Colonic mucosa (tissue), 4 donors: ENCODE results near the gene F12. TPM values are rescaled to one million over a fixed set of nuclear protein-coding genes. Genes with fewer than 3 reads are reported as not detected.
"Not testable (repeated sequence)": the region's sequence is repeated elsewhere in the genome, so short reads cannot be mapped to it uniquely, and the experiment has no call there.

Source experiments
- DNase-seq: peaks from one replicate; pipeline ENCODE4 v3.0.0-alpha.2; 2020
- H3K27ac ChIP-seq: fragments of 200-600 bp; one replicate; pipeline ENCODE4 v1.8.0; 2021
- H3K27me3 ChIP-seq: fragments of 200-600 bp; one replicate; pipeline ENCODE4 v1.8.0; 2021
- H3K36me3 ChIP-seq: fragments of 200-600 bp; one replicate; pipeline ENCODE4 v1.8.0; 2021
- H3K4me1 ChIP-seq: fragments of 200-600 bp; one replicate; pipeline ENCODE4 v1.8.0; 2021; ENCODE audit warnings: mild to moderate bottlenecking
- H3K4me3 ChIP-seq: fragments of 200-600 bp; one replicate; pipeline ENCODE4 v1.8.0; 2021
- H3K9ac ChIP-seq, 2 donors: one replicate each; pipeline ENCODE4 v1.7.0; 2013; ENCODE audit warnings: control low read depth in 2 of 2, low read depth in 2 of 2, low read length in 2 of 2
- H3K9me3 ChIP-seq: fragments of 200-600 bp; one replicate; pipeline ENCODE4 v1.8.0; 2021
- CTCF ChIP-seq: fragments of 200-600 bp; IDR thresholded peaks from one replicate; pipeline ENCODE4 v1.8.0; 2022; ENCODE audit warnings: antibody characterized with exemption, mild to moderate bottlenecking
- intact Hi-C: fragments of 100-400 bp; cut with DNase I; formaldehyde crosslinking; loops from one replicate; pipeline ENCODE4 v1.14.1; 2022
- total RNA-seq, 2 donors: library from RNA; stranded (reverse); fragmentation: NEBNext Ultra II Directional in 1 of 2; extraction: Animal tissue kit (Norgen Biotek cat#: 25700) in 1 of 2; gene quantifications; one replicate each; pipeline ENCODE4 v1.2.1, GENCODE V29; 2021
- donor health status: healthy.
- donor health status: DM: no; HTN: no; CAD: no.
- donor health status: DM: no; HTN: no; CAD: no.

F12 gene
- total RNA-seq, 2 donors from 2014 or later: 14.7 to 34.0 TPM

- intact Hi-C loops: no loop called here
- H3K27me3 ChIP-seq: no peaks in the 10 kb centered on the region
- H3K27ac ChIP-seq: no peak overlapping the region
- H3K9me3 ChIP-seq: no peaks in the 10 kb centered on the region
- no peak for TF ChIP-seq CTCF
- H3K4me3 ChIP-seq: no peak overlapping the region
- no peak overlapping the region for H3K9ac ChIP-seq
- peaks cover 7% of the 10 kb centered on the region for H3K4me1 ChIP-seq
- no peaks in the 10 kb centered on the region for H3K36me3 ChIP-seq
- DNase-seq: no peak
Measured at GRCh38 chr5:177423671-177424070, 14.3 kb upstream of the F12 start.

GRCh38 chr5:177421062-177421798 lies 11.9 kb upstream of the F12 start:
- no peak overlapping the region for H3K4me3 ChIP-seq
- no peaks in the 10 kb centered on the region for H3K36me3 ChIP-seq
- no peaks in the 10 kb centered on the region for H3K27me3 ChIP-seq
- H3K9ac ChIP-seq: no peak overlapping the region
- H3K9me3 ChIP-seq: no peaks in the 10 kb centered on the region
- DNase-seq: no peak
- no peak overlapping the region for H3K27ac ChIP-seq
- intact Hi-C loops: no loop called here
- TF ChIP-seq CTCF: no peak
- H3K4me1 ChIP-seq: peaks cover 7% of the 10 kb centered on the region

GRCh38 chr5:177420472-177420871 lies 11.1 kb upstream of the F12 start:
- H3K27me3 ChIP-seq, H3K4me3 ChIP-seq, H3K9me3 ChIP-seq, H3K27ac ChIP-seq, intact Hi-C loops, DNase-seq, H3K9ac ChIP-seq, H3K4me1 ChIP-seq, H3K36me3 ChIP-seq: not testable (repeated sequence)

GRCh38 chr5:177419046-177419445 lies 9.7 kb upstream of the F12 start:
- Histone ChIP-seq H3K36me3 (no peaks in the 10 kb centered on the region), H3K9me3 (no peaks in the 10 kb centered on the region), H3K9ac (no peak overlapping the region), H3K27me3 (no peaks in the 10 kb centered on the region), H3K4me1 (no peaks in the 10 kb centered on the region), H3K4me3 (no peak overlapping the region), H3K27ac (no peak overlapping the region)
- no peak for TF ChIP-seq CTCF
- no peak for DNase-seq
- intact Hi-C loops: no loop called here

- intact Hi-C loops, DNase-seq: not testable (repeated sequence)
Measured at GRCh38 chr5:177417081-177417480, 7.7 kb upstream of the F12 start.

GRCh38 chr5:177414481-177414880 lies 5.1 kb upstream of the F12 start:
- no peak overlapping the region for H3K27ac ChIP-seq
- no peaks in the 10 kb centered on the region for H3K4me1 ChIP-seq
- no peaks in the 10 kb centered on the region for H3K36me3 ChIP-seq
- no peak overlapping the region for H3K9ac ChIP-seq
- TF ChIP-seq CTCF: no peak
- intact Hi-C loops: no loop called here
- H3K9me3 ChIP-seq: no peaks in the 10 kb centered on the region
- DNase-seq: no peak
- no peaks in the 10 kb centered on the region for H3K27me3 ChIP-seq
- H3K4me3 ChIP-seq: no peak overlapping the region

More at GRCh38 chr5:177417081-177417480, 7.7 kb upstream of the F12 start:
- not testable (repeated sequence) for H3K36me3 ChIP-seq, H3K4me3 ChIP-seq, H3K4me1 ChIP-seq, H3K9ac ChIP-seq, H3K9me3 ChIP-seq, H3K27me3 ChIP-seq, H3K27ac ChIP-seq
